PC-3 (cell line): ENCODE data around the gene CMTM1. TPM values are rescaled to one million over a fixed set of nuclear protein-coding genes. Genes with fewer than 3 reads are reported as not detected.
"Not testable (repeated sequence)": the region's sequence is repeated elsewhere in the genome, so short reads cannot be mapped to it uniquely, and the experiment has no call there.

ENCODE experiments used
- ATAC-seq: fragments of 200-7000 bp; cut with Tn5 transposase; 2 replicates; pipeline ENCODE4 v1.9.1; 2020; ENCODE audit warnings: mild to moderate bottlenecking, moderate library complexity
- BruUV-seq: library from RNA; stranded (reverse); fragments of 400-500 nt; replicated peaks from 2 replicates; lab custom pipeline; 2021; lab: Mats Ljungman, UMichigan
- CTCF ChIA-PET: fragments of 300-600 bp; sonication (Branson Sonifier 250); formaldehyde crosslinking; loops from one replicate; lab custom pipeline; 2022; ENCODE audit warnings: antibody characterized with exemption; lab: Charles Lee
- POLR2A ChIA-PET: fragments of 300-600 bp; sonication (Branson Sonifier 250); formaldehyde crosslinking; loops from one replicate; lab custom pipeline; 2022; ENCODE audit warnings: antibody characterized with exemption; ENCODE audit not compliant: unreplicated experiment; lab: Charles Lee
- DNase-seq: peaks from one replicate; pipeline ENCODE4 v3.0.0-alpha.2; 2015
- H2AFZ ChIP-seq: fragments of 300-600 bp; sonication (generic); 2 replicates; pipeline ENCODE4 v1.6.0; 2016; ENCODE audit warnings: antibody characterized with exemption, low read length
- H3F3A ChIP-seq: fragments of 300-600 bp; sonication (generic); one replicate; pipeline ENCODE4 v1.6.0; 2017; ENCODE audit warnings: antibody characterized with exemption, low read length, control low read depth, mild to moderate bottlenecking; ENCODE audit not compliant: unreplicated experiment
- H3K27ac ChIP-seq: fragments of 300-600 bp; sonication (generic); 2 replicates; pipeline ENCODE4 v1.5.1; 2016; ENCODE audit warnings: mild to moderate bottlenecking, low read length
- H3K27me3 ChIP-seq: fragments of 300-600 bp; sonication (generic); 2 replicates; pipeline ENCODE4 v1.6.1; 2016; ENCODE audit warnings: low read length, mixed read lengths
- H3K36me3 ChIP-seq: fragments of 300-600 bp; sonication (generic); 2 replicates; pipeline ENCODE4 v1.6.1; 2016; ENCODE audit warnings: low read depth, mixed run types, low read length, mixed read lengths
- H3K4me1 ChIP-seq: fragments of 300-600 bp; sonication (generic); 2 replicates; pipeline ENCODE4 v1.5.1; 2016; ENCODE audit warnings: low read length; ENCODE audit not compliant: insufficient read depth
- H3K4me2 ChIP-seq: fragments of 300-600 bp; sonication (generic); 2 replicates; pipeline ENCODE4 v1.6.0; 2016; ENCODE audit warnings: low read length
- H3K4me3 ChIP-seq: fragments of 300-600 bp; sonication (generic); 2 replicates; pipeline ENCODE4 v1.5.1; 2016; ENCODE audit warnings: mild to moderate bottlenecking, low read length, mixed read lengths
- H3K79me2 ChIP-seq: fragments of 300-600 bp; sonication (generic); 2 replicates; pipeline ENCODE4 v1.6.1; 2017; ENCODE audit warnings: low read length, mixed read lengths
- H3K9ac ChIP-seq: fragments of 300-600 bp; sonication (generic); 2 replicates; pipeline ENCODE4 v1.6.0; 2016; ENCODE audit warnings: mild to moderate bottlenecking, low read length
- H3K9me2 ChIP-seq: fragments of 300-600 bp; sonication (generic); replicated peaks from 2 replicates; pipeline ENCODE4 v1.6.1; 2016; ENCODE audit warnings: mixed run types, low read length, mixed read lengths
- H3K9me3 ChIP-seq: fragments of 300-600 bp; sonication (generic); 2 replicates; pipeline ENCODE4 v1.6.1; 2016; ENCODE audit warnings: low read length, mixed read lengths
- H4K20me1 ChIP-seq: fragments of 300-600 bp; sonication (generic); 2 replicates; pipeline ENCODE4 v1.6.1; 2016; ENCODE audit warnings: low read length, mixed read lengths
- EZH2 ChIP-seq: fragments of 300-600 bp; sonication (generic); IDR thresholded peaks from one replicate; pipeline ENCODE4 v1.6.1; 2017; ENCODE audit warnings: antibody characterized with exemption, mild to moderate bottlenecking, low read length; ENCODE audit not compliant: unreplicated experiment
- EZH2phosphoT487 ChIP-seq: fragments of 300-600 bp; sonication (generic); IDR thresholded peaks from 2 replicates; pipeline ENCODE4 v1.6.1; 2018; ENCODE audit warnings: mild to moderate bottlenecking, antibody characterized with exemption, low read length, borderline replicate concordance
- intact Hi-C: fragments of 100-400 bp; cut with micrococcal nuclease; formaldehyde crosslinking; loops from 2 replicates; pipeline ENCODE4 v1.9.0; 2023
- total RNA-seq: library from RNA; depleted of rRNA; stranded (reverse); fragments of >200 nt; gene quantifications from 2 replicates; pipeline ENCODE4 v1.2.3, GENCODE V29; 2014
- TF ChIP-seq, protein P1 (sequence below): fragments of 300-600 bp; sonication (generic); conservative IDR thresholded peaks from 2 replicates; pipeline ENCODE4 v1.5.1; 2017; ENCODE audit warnings: antibody characterized with exemption, low read depth, mild to moderate bottlenecking, low read length

CMTM1 gene
- total RNA-seq, 1 experiment from 2014 or later: 1.4 TPM

DNA sequence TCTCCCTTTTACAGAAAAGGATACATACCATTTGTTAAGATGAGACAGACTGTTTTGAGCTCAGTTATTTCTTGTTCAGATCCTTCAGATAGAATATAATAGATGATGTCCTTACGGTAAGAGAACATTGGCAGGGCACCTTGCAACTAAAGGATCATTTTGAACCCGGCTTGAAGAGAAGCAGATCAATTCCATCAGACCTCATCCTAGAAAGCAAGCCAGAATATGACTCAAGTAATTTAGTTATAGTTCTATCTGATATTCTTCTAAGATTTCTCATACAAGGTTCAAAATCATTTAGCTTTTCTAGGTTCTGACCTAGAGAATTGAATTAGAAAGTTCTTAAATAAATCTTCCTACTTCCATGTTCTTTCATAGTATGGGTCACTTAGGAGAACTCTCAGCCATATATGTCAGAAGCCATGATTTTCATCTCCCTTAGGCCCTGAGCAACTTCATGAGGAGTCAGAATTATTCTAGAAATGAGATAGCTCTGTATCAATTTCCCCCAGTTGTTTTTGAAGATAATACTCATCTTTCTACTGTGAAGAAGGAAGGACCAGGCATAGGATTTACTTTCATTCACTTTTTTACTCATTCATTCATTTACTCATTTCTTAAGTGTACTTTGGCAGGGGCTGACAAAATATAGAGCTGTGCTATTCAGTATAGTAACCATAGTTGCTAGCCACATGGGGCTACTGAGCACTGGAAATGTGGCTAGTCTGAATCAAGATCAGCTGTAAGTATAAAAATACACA lies 2.5 kb upstream of the CMTM1 start:
- H3K9me2 ChIP-seq: no peaks in the 10 kb centered on the region
- BruUV-seq: no TSS peak
- ChIA-PET POLR2A (interaction anchor here (0.7 kb wide), 1 partner anchor 267 kb away, joined by 3 read pairs; the partner anchor contains the start of gene NAE1), CTCF (no interaction called here)
- no peak overlapping the region for H2AFZ ChIP-seq
- no peak overlapping the region for H3K27ac ChIP-seq
- H3K9ac ChIP-seq: no peak overlapping the region
- no peak overlapping the region for H3K4me2 ChIP-seq
- ATAC-seq (no peak), DNase-seq (no peak)
- no peaks in the 10 kb centered on the region for H3F3A ChIP-seq
- H3K36me3 ChIP-seq: no peaks in the 10 kb centered on the region
- no peak for TF ChIP-seq EZH2
- TF ChIP-seq EZH2phosphoT487: no peak
- H3K4me1 ChIP-seq: no peaks in the 10 kb centered on the region
- H4K20me1 ChIP-seq: no peaks in the 10 kb centered on the region
- H3K27me3 ChIP-seq: no peaks in the 10 kb centered on the region
- H3K79me2 ChIP-seq: no peaks in the 10 kb centered on the region
- intact Hi-C loops: loop anchor here (2.0 kb wide), 1 partner anchor 41 kb away; the partner anchor contains the start of gene CMTM3
- no peak overlapping the region for H3K4me3 ChIP-seq
- no peaks in the 10 kb centered on the region for H3K9me3 ChIP-seq

DNA sequence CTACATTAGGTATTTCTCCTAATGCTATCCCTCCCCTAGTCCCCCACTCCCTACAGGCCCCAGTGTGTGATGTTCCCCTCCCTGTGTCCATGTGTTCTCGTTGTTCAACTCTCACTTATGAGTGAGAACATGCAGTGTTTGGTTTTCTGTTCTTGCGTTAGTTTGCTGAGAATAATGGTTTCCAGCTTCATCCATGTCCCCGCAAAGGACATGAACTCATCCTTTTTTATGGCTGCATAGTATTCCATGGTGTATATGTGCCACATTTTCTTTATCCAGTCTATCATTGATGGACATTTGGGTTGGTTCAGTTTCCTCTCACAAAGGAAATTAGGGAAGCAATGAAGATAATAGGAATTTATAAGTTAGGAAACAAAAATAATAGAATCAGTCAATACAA lies 1.0 kb downstream of the CMTM1 start:
- H3K4me2 ChIP-seq, DNase-seq, H3K36me3 ChIP-seq, H3K9ac ChIP-seq, POLR2A ChIA-PET, H3K27me3 ChIP-seq, H3K9me3 ChIP-seq, intact Hi-C loops, H3K9me2 ChIP-seq, CTCF ChIA-PET, H2AFZ ChIP-seq, H3K4me3 ChIP-seq, H3F3A ChIP-seq, BruUV-seq, H3K79me2 ChIP-seq, H3K27ac ChIP-seq, ATAC-seq, H4K20me1 ChIP-seq: not testable (repeated sequence)
- H3K4me1 ChIP-seq: peaks cover 12% of the 10 kb centered on the region

DNA sequence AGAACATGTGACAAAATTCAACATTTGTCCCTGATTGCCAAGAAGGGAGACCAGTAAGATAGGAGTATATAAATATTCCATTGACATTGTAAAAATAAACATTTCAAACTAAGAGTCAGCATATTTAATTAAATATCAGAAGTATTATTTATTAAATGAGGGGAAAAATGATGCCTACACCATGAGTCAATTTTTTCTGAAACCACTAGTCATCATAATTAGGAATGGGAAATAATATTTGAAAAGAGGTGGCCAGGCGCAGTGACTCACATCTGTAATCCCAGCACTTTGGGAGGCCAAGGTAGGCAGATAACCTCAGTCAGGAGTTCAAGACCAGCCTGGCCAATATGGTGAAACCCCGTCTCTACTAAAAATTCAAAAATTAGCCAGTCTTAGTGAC lies 2.1 kb downstream of the CMTM1 start:
- CTCF ChIA-PET: no interaction called here

More for the DNA sequence above, 2.1 kb downstream of the CMTM1 start:
- no peaks in the 10 kb centered on the region for H3K9me3 ChIP-seq
- no peaks in the 10 kb centered on the region for H3K9me2 ChIP-seq
- intact Hi-C loops: no loop called here
- no peak overlapping the region for H3K9ac ChIP-seq
- no TSS peak for BruUV-seq
- no peaks in the 10 kb centered on the region for H3K27me3 ChIP-seq
- DNase-seq (no peak), ATAC-seq (no peak)
- H3F3A ChIP-seq: no peaks in the 10 kb centered on the region
- H3K4me1 ChIP-seq: peaks cover 12% of the 10 kb centered on the region
- no peaks in the 10 kb centered on the region for H4K20me1 ChIP-seq
- H3K4me3 ChIP-seq: no peak overlapping the region
- H2AFZ ChIP-seq: no peak overlapping the region
- no peaks in the 10 kb centered on the region for H3K36me3 ChIP-seq
- POLR2A ChIA-PET: no interaction called here
- H3K79me2 ChIP-seq: no peaks in the 10 kb centered on the region
- no peak overlapping the region for H3K27ac ChIP-seq
- TF ChIP-seq EZH2phosphoT487 (no peak), EZH2 (no peak)
- TF ChIP-seq, protein P1, sequence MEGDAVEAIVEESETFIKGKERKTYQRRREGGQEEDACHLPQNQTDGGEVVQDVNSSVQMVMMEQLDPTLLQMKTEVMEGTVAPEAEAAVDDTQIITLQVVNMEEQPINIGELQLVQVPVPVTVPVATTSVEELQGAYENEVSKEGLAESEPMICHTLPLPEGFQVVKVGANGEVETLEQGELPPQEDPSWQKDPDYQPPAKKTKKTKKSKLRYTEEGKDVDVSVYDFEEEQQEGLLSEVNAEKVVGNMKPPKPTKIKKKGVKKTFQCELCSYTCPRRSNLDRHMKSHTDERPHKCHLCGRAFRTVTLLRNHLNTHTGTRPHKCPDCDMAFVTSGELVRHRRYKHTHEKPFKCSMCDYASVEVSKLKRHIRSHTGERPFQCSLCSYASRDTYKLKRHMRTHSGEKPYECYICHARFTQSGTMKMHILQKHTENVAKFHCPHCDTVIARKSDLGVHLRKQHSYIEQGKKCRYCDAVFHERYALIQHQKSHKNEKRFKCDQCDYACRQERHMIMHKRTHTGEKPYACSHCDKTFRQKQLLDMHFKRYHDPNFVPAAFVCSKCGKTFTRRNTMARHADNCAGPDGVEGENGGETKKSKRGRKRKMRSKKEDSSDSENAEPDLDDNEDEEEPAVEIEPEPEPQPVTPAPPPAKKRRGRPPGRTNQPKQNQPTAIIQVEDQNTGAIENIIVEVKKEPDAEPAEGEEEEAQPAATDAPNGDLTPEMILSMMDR: no peak
- no peak overlapping the region for H3K4me2 ChIP-seq
